IgD-negative memory B cell (primary cell): Measurements from ENCODE around the gene AHCYL1. TPM values are rescaled to one million over a fixed set of nuclear protein-coding genes. Genes with fewer than 3 reads are reported as not detected.
"Not testable (repeated sequence)": the region's sequence is repeated elsewhere in the genome, so short reads cannot be mapped to it uniquely, and the experiment has no call there.

Experiments used
- H3K27ac Mint-ChIP-seq, 3 donors: one replicate each; pipeline ENCODE4 v1.8.0; 2020 to 2022; ENCODE audit warnings: mild to moderate bottlenecking in 3 of 3, mixed read lengths in 3 of 3, moderate library complexity in 1 of 3
- H3K27me3 Mint-ChIP-seq: one replicate; pipeline ENCODE4 v1.8.0; 2021; ENCODE audit warnings: mixed read lengths
- H3K36me3 Mint-ChIP-seq: one replicate; pipeline ENCODE4 v1.8.0; 2020; ENCODE audit warnings: mild to moderate bottlenecking, mixed read lengths
- H3K4me1 Mint-ChIP-seq, 3 donors: one replicate each; pipeline ENCODE4 v1.8.0; 2020 to 2022; ENCODE audit warnings: mixed read lengths in 3 of 3, mild to moderate bottlenecking in 1 of 3
- H3K4me3 Mint-ChIP-seq, 4 donors: one replicate each; pipeline ENCODE4 v1.8.0; 2020 to 2022; ENCODE audit warnings: mild to moderate bottlenecking in 4 of 4, mixed read lengths in 4 of 4, moderate library complexity in 3 of 4
- H3K9me3 Mint-ChIP-seq, 3 donors: one replicate each; pipeline ENCODE4 v1.8.0; 2020 to 2021; ENCODE audit warnings: mixed read lengths in 3 of 3, mild to moderate bottlenecking in 1 of 3
- polyA plus RNA-seq: library from polyadenylated mRNA; unstranded; fragments of 300-500 nt; fragmentation: Illumina TruSeq; gene quantifications from one replicate; pipeline ENCODE4 v1.2.3, GENCODE V29; 2021

Gene AHCYL1
- polyA plus RNA-seq: 42.5 TPM

DNA sequence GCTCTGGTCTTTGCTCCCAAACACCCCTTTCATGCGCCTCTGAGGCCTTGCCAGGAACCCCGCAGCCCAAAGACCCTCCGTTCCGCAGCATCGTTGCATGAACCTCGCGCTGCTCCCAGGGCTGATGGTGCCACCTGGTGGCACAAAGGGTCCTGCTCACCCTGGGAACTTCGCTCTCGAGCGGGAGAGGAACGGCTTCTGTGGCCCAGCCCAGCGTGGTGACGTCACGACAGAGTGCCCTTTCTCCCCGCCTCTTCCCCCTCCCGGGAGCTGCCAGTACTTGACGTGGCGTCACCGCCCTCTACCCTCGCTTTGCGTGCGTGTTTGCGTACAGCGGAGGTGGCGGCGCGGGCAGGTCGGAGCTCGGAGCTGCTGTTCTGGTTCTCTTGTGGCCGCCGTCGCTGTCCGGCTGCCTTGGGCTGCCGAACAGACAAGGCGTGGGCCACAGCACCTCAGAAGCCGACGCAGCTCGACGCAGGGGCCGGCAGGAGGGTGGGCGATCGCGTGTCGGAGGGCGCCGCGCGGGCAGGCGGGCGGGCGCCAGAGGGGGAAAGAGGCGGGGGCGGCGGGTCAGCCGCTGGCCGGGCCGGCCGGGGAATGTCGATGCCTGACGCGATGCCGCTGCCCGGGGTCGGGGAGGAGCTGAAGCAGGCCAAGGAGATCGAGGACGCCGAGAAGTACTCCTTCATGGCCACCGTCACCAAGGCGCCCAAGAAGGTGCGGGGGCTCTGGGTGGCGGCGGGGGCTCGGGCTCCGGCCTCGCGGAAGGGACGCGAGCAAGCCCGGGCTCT is at the start of gene AHCYL1:
AHCYL1 (plus strand) TSS at position 310 of the 791 bp plus-strand sequence; CDS start at position 598, 288 bp downstream.
- Mint-ChIP-seq H3K4me1 (peaks cover 27 to 32% (median 28%) of the 10 kb centered on the region in 3 donors), H3K36me3 (no peaks in the 10 kb centered on the region), H3K4me3 (peak within 1 kb of the TSS; percentile 90 to 99 (median 98)), H3K27me3 (no peaks in the 10 kb centered on the region), H3K9me3 (no peaks in the 10 kb centered on the region), H3K27ac (peak within 1 kb of the TSS; percentile 61 to 97 (median 96))

DNA sequence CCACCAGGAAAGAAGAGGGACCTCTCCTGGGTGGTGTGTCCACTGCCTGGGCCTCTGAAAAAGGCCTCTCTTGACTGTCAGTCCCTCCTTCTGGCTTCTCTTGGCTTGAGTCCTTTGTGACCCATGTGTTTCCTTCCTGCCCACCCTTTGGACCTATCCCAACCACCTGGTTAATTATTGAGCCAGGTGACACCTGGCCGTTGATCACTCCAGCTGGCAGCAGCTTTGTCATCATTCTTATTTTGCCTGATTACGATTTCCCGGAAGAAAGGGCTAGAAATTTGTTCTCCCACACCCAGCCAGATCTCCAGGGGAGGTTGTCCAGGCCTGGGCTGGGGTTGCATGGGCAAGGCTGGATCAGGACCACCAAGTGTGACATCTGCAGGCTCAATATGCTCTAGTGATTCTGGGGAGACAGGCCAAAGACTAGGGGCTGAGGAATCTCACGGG is 49.1 kb upstream of the AHCYL1 start:
- Mint-ChIP-seq H3K9me3 (peaks cover 8 to 19% (median 9%) of the 10 kb centered on the region in 3 donors), H3K4me3 (no peak overlapping the region), H3K36me3 (peaks cover 2% of the 10 kb centered on the region)

GRCh38 chr1:109937738-109938137 is 46.8 kb upstream of the AHCYL1 start:
- no peak overlapping the region for H3K27ac Mint-ChIP-seq
- H3K4me3 Mint-ChIP-seq: no peak overlapping the region
- no peaks in the 10 kb centered on the region for H3K4me1 Mint-ChIP-seq
- peaks cover 2% of the 10 kb centered on the region for H3K36me3 Mint-ChIP-seq
- peaks cover 5% of the 10 kb centered on the region for H3K27me3 Mint-ChIP-seq
- peaks cover 8 to 19% (median 9%) of the 10 kb centered on the region in 3 donors for H3K9me3 Mint-ChIP-seq

More for the DNA sequence above, 49.1 kb upstream of the AHCYL1 start:
- H3K4me1 Mint-ChIP-seq: no peaks in the 10 kb centered on the region
- H3K27me3 Mint-ChIP-seq: peaks cover 5% of the 10 kb centered on the region
- no peak overlapping the region for H3K27ac Mint-ChIP-seq

DNA sequence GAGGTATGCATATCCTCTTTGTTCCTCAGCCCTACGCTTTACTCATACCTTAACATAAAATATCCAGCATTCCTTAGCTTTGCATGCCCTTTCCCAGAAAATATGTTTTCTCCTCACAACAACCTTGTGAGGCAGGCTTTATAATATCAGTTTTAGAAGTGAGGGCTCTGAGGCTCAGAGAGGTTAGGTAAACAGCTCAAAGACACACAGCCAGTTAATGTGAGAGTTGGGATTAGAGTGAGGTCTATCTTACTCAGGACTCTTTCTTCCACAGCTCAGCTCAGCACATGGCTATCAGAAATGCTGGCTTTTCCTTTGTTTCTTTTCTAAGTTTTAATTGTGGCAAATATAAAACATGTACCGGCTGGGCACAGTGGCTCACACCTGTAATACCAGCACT is 46.0 kb upstream of the AHCYL1 start:
- Mint-ChIP-seq H3K4me1 (no peaks in the 10 kb centered on the region), H3K9me3 (peaks cover 8 to 19% (median 11%) of the 10 kb centered on the region in 3 donors), H3K36me3 (peaks cover 2% of the 10 kb centered on the region), H3K27me3 (peaks cover 6% of the 10 kb centered on the region), H3K27ac (no peak overlapping the region), H3K4me3 (no peak overlapping the region)

DNA sequence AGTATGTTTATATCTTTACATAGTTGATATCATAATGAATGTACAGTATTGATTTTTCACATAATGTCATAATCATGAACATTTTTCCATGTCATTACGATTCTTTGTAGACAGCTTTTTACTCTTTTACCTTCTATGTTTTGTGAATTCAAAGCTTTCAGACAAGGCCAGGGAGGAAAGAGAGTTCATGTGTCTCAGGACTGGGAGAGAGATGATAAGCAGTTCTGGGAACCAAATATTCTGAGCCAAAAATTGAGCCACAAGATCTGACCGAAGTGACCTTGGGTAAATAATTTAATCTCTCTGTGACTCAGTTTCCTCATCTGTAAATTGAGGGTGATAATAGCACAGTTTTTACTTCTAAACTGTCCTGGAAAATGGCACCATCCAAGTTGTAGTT is 42.1 kb upstream of the AHCYL1 start:
- Mint-ChIP-seq H3K27ac (no peak overlapping the region), H3K36me3 (no peaks in the 10 kb centered on the region), H3K4me3 (no peak overlapping the region), H3K27me3 (peaks cover 1% of the 10 kb centered on the region), H3K9me3 (peaks cover 5 to 7% (median 5%) of the 10 kb centered on the region in 3 donors), H3K4me1 (no peaks in the 10 kb centered on the region)

- H3K4me3 Mint-ChIP-seq: no peak overlapping the region
- no peaks in the 10 kb centered on the region for H3K4me1 Mint-ChIP-seq
- H3K36me3 Mint-ChIP-seq: no peaks in the 10 kb centered on the region
- H3K9me3 Mint-ChIP-seq: peaks cover 0 to 1% (median 0%) of the 10 kb centered on the region in 3 donors
- H3K27me3 Mint-ChIP-seq: peaks cover 1% of the 10 kb centered on the region
- H3K27ac Mint-ChIP-seq: no peak overlapping the region
Observed at GRCh38 chr1:109944541-109944940, 40.0 kb upstream of the AHCYL1 start.

DNA sequence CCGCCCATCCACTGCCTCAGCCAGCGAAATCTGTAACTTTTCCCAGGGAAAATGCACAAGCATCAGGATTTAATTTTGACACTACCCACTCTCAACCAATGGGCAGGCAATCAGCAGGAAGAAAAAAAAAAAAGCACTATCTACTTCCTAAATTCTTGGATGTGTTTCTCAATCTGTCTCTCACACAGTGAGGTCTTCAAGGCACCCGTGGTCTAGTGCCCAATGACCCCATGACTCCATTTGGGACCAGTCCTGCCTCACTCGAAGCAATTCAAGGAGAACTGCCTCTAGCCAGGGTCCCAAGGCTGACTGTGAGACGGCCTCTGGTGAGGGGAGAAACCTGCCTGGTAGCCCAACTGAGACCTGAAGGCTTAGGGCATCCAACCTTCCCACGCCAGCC is 38.1 kb upstream of the AHCYL1 start:
- Mint-ChIP-seq H3K9me3 (peaks cover 0 to 1% (median 0%) of the 10 kb centered on the region in 3 donors), H3K27ac (peak overlapping the region in 1 of 3 donors; percentile 41), H3K4me3 (no peak overlapping the region), H3K4me1 (no peaks in the 10 kb centered on the region), H3K36me3 (no peaks in the 10 kb centered on the region), H3K27me3 (peaks cover 1% of the 10 kb centered on the region)

- peaks cover 1% of the 10 kb centered on the region for H3K27me3 Mint-ChIP-seq
- H3K4me3 Mint-ChIP-seq: no peak overlapping the region
- H3K27ac Mint-ChIP-seq: no peak overlapping the region
- no peaks in the 10 kb centered on the region for H3K36me3 Mint-ChIP-seq
- H3K9me3 Mint-ChIP-seq: peaks cover 0 to 1% (median 0%) of the 10 kb centered on the region in 3 donors
- H3K4me1 Mint-ChIP-seq: no peaks in the 10 kb centered on the region
Observed at GRCh38 chr1:109947582-109948284, 36.8 kb upstream of the AHCYL1 start.

- Mint-ChIP-seq H3K9me3 (no peaks in the 10 kb centered on the region), H3K4me1 (no peaks in the 10 kb centered on the region), H3K4me3 (no peak overlapping the region), H3K36me3 (peaks cover 2% of the 10 kb centered on the region), H3K27ac (no peak overlapping the region), H3K27me3 (no peaks in the 10 kb centered on the region)
Observed at GRCh38 chr1:109948285-109948630, 36.3 kb upstream of the AHCYL1 start.

- H3K27ac Mint-ChIP-seq: no peak overlapping the region
- H3K4me1 Mint-ChIP-seq: no peaks in the 10 kb centered on the region
- no peak overlapping the region for H3K4me3 Mint-ChIP-seq
- no peaks in the 10 kb centered on the region for H3K9me3 Mint-ChIP-seq
- H3K36me3 Mint-ChIP-seq: peaks cover 2% of the 10 kb centered on the region
- no peaks in the 10 kb centered on the region for H3K27me3 Mint-ChIP-seq
Observed at GRCh38 chr1:109950038-109950437, 34.5 kb upstream of the AHCYL1 start.

GRCh38 chr1:109950509-109950908 is 34.1 kb upstream of the AHCYL1 start:
- Mint-ChIP-seq H3K9me3 (peaks cover 0 to 3% (median 0%) of the 10 kb centered on the region in 3 donors), H3K27me3 (no peaks in the 10 kb centered on the region), H3K4me1 (no peaks in the 10 kb centered on the region), H3K4me3 (no peak overlapping the region), H3K27ac (no peak overlapping the region), H3K36me3 (peaks cover 2% of the 10 kb centered on the region)

DNA sequence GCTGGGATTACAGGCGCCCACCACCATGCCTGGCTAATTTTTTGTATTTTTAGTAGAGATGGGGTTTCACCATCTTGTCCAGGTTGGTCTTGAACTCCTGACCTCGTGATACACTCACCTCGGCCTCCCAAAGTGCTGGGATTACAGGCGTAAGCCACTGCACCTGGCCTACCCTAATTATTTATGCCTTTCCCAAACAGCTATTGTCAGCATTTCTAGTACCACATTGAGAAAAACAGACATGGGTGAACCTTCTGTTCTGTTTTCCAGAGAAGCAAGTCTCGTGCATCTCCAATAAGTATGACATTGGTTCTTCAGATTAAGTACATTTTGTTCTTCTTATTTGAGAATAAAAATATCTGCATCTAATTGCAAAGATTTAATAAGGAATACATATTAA is 33.1 kb upstream of the AHCYL1 start:
- not testable (repeated sequence) for H3K4me1 Mint-ChIP-seq, H3K4me3 Mint-ChIP-seq

DNA sequence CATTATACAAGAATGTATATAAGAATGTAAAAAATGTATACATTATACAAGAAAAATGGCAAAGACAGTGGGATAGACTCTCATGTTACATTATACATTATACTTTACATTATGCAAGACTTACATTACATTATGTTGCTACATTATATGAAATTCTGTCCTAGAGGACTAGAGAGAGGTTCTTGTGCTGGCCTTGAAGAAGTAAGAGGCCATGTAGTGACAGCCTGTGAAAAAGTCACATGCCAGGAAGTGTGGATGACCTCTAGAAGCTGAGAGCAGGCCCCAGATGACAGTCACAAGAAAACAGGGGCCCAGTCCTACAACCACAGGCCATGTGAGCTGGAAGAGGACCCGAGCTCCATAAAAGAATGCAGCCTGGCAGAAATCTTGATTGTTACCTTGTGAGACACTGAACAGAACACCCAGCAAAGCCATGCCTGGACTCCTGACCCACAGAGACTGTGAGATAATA is 30.5 kb upstream of the AHCYL1 start:
- no peaks in the 10 kb centered on the region for H3K27me3 Mint-ChIP-seq
- peaks cover 2% of the 10 kb centered on the region for H3K36me3 Mint-ChIP-seq
- peaks cover 0 to 3% (median 0%) of the 10 kb centered on the region in 3 donors for H3K9me3 Mint-ChIP-seq
- no peak overlapping the region for H3K27ac Mint-ChIP-seq
- no peak overlapping the region for H3K4me3 Mint-ChIP-seq
- no peaks in the 10 kb centered on the region for H3K4me1 Mint-ChIP-seq

More for the DNA sequence above, 33.1 kb upstream of the AHCYL1 start:
- H3K27me3 Mint-ChIP-seq, H3K36me3 Mint-ChIP-seq, H3K27ac Mint-ChIP-seq, H3K9me3 Mint-ChIP-seq: not testable (repeated sequence)

DNA sequence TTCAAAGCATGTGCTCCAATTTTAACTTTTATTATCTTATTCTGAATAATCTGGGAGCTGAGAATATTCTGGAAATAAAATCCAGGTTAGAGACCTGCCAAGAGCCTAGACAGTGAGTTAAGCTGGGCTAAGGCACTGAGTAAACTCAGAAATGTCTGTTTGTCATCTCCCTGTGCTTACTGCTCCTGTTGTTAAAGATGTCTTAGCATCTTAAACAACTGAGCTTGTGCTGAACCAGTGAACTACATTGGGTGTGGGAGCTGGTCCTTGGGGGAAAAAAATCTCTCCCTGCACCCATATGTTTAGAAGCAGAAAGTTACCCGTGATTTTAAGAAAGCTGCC is 25.0 kb upstream of the AHCYL1 start:
- no peaks in the 10 kb centered on the region for H3K4me1 Mint-ChIP-seq
- H3K27me3 Mint-ChIP-seq: peaks cover 3% of the 10 kb centered on the region
- no peak overlapping the region for H3K27ac Mint-ChIP-seq
- H3K36me3 Mint-ChIP-seq: no peaks in the 10 kb centered on the region
- peaks cover 0 to 3% (median 0%) of the 10 kb centered on the region in 3 donors for H3K9me3 Mint-ChIP-seq
- H3K4me3 Mint-ChIP-seq: no peak overlapping the region

DNA sequence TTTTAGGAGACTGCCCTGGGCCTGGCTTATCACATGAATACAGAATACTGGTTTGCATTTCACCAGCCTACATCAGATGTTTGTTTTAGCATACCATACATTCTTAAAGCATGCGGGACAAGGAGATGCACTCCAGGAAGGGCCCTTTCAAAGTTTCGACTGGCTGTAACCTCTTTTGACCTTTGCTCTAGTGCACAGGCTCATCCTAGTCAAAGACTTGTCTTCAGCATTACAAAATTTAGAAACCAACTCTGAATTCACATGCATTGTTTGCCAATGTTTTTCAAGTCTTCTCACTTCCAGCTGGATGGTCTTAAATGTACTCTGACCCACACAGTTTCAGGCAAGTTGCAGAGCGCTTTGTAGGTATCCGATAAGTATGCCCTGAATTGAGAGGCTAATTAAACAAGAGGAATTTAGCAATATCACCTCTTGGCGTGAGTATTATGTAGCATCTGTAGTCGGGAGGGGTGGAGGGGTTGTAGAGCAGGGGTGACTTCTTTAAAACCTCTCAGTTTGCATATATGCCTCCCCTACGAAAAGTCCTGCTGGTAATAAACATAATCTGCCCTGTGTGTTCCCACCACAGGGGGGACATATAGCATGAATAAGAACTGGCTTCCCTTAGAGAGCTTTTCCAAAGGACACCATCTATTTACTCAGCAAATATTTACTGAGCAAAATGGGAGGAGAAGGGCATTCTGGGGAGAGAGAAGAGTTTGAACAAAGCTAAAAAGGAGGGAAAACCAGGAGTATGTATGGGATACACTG is 24.4 kb upstream of the AHCYL1 start:
- Mint-ChIP-seq H3K4me1 (no peaks in the 10 kb centered on the region), H3K27me3 (peaks cover 3% of the 10 kb centered on the region), H3K4me3 (no peak overlapping the region), H3K27ac (no peak overlapping the region), H3K36me3 (no peaks in the 10 kb centered on the region), H3K9me3 (peaks cover 1 to 4% (median 2%) of the 10 kb centered on the region in 3 donors)
